Activated T-helper 9 cell treated with anti-CD3 and anti-CD28 coated beads, Interleukin-2, amount 50 U/mL, for 16 hours (primary cell): ENCODE measurements around the gene GPAT3.
A peak's percentile ranks its signal among the peaks of the same experiment; 100 is the strongest.
"Not testable (repeated sequence)": the region's sequence is repeated elsewhere in the genome, so short reads cannot be mapped to it uniquely, and the experiment has no call there.

Experiments used
- DNase-seq: peaks from one replicate; pipeline ENCODE4 v3.0.0-alpha.2; 2020; ENCODE audit warnings: low read depth

The GPAT3 gene

DNA sequence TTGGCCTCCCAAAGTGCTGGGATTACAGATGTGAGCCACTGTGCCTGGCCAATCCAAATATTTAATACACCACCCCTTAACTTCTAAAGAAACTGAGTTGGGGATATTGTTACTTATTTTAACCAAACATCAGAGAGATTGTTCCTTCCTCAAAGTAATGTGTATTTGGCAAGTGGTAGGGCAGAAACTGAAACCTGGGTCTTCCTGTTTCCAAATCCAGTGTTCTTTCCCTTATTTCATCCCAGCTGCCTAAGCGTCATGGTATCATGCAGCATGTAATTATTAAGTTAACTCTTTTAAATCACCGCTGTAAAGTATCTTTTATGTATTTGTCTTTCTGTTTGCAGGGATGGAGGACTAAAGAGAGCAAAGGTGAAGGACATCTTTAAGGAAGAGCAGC, 68.4 kb downstream of the GPAT3 start:
- no peak for DNase-seq

DNA sequence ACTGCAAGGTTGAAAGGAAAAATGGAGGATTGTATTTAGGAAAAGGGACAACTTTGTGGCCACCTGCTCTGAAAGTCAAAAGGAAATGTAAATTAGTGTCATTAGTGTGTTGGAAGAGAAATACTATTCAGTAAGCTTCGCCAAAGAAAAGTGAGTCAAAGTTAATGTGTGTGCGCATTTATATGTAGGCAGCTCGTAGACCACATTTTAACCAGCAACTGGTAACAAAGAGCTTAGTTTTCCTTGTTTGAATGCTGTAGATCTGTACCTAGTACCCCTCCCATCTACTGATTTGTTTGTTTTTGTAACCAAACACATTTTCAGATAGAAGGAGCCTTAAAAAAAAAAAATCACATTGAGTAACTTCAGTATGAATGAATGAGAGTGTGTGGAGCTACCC, 69.3 kb downstream of the GPAT3 start:
- no peak for DNase-seq

DNA sequence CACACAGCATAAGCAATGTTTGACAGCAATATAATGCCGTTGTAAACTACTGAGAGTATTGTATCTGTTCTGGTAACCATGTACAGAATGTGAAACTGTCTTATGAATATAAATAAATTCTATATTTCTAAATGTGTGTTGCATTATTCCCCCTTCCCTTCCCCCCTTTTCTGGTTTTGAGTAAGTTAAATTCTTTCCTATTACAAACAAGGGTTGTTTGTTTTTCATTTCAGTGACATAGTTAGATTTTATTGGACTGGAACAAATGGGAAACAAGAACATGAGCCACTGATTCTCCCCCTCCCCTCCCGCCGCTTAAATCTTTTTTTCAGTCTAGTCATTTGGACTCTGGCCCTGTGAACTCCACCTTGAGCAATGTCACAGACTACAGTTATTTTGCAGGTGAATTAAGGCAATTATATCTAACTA, 69.8 kb downstream of the GPAT3 start:
- DNase-seq = no peak

- DNase-seq = no peak
Measured at GRCh38 chr4:83606460-83606859, 70.6 kb downstream of the GPAT3 start.

DNA sequence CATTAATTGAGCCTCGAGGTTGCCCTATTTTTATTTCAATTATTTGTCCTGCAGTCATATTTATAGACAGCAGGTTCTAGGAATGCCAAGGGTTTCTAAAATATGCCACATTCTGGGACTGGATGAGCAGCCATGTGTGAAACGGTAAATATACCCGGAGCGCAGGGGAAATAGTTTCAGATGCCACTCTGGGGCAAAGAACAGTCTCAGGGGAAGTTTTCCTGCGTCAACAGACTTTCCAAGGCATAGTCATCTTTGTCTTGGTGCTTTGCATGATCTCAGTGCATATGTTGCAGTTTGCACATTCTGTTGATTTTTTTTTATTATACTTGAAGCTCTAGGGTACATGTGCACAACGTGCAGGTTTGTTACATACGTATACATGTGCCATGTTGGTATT, 71.0 kb downstream of the GPAT3 start:
- no peak for DNase-seq

- no peak for DNase-seq
Measured at GRCh38 chr4:83609365-83609764, 73.5 kb downstream of the GPAT3 start.

DNA sequence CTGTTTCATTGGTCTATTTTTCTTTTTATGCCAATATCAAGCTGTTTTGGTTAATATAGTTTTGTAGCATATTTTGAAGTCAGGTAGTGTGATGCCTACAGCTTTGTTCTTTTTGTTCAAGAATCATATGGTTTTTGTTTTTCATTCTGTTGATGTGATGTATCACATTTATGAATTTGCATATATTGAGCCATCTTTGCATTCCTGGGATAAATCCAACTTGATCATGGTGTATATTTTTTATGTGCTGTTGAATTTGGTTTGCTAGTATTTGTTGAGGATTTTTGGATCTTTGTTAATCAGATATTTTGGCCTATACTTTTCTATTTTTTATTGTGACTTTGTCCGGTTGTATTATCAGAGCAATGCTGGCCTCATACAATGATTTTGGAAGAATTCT, 74.8 kb downstream of the GPAT3 start:
- DNase-seq = no peak

GRCh38 chr4:83613023-83613422, 77.1 kb downstream of the GPAT3 start:
- no peak for DNase-seq

GRCh38 chr4:83613994-83614393, 78.1 kb downstream of the GPAT3 start:
- DNase-seq = no peak

DNA sequence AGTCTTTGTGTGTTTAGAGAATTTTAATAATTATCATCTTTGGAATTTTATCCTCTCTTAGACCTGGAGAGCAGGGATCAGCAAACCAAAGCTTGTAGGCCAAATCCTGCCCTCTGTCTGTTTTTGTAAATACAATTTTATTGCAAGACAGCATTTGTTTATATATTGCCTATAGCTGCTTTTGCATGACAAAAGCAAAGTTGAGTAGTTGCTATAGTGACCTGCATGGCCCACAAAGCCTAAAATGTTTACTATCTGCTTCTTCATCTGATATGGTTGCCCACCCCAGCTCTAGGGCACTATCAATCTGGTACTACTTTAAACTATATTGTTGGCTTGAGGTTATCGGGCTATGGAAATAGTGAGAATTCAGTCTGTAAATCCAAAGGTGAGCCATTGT, 80.3 kb downstream of the GPAT3 start:
- DNase-seq = no peak

DNA sequence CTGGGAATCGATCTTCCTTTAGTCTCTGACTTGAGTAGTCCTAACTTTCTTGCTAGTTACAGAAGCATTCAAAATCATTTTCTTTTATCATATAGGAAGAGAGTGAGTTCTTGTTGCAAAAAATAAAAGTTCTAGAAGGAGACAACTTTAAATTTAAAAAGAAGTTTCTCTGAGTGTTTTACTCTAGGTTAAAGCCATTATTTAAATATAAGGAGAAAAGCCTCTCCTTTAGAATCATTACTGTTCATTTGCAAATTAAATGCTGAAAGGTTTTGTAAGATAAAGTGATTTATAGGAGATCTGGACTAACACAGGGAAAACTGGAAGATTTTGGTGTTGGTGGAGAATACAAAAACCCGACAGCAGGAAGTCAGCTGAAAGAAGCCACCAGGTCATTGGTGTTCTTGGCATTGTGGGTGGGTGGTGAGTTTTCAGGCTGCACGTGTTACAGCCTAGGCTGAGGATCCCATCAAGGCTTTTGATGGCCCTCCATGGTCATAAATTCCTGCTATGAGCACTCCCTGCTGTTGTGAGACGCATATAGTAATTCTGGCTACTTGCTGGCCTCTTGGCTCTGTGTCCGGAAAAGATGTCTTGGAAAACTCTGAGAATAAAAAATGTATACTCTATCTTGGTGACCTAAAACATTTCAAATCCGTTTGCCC, 81.6 kb downstream of the GPAT3 start:
- no peak for DNase-seq

DNA sequence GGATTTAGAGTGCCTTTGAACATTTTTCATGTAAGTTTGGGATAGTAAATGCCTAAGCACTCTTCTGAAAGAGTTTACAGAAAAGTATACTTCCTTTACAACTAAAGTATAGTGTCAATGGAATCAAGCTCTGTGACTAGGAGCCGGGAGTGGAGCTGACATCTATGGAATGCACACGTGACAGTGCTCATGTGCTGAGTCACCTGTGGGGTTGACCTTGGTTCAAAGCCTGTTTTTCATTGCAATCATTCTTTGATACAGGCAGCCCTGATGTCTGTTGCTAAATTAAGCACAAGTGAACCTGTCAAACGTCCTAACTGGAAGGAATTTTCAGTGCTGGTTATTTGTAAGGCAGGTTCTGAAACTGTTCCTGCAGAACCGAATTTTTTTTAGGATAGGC, 82.5 kb downstream of the GPAT3 start:
- DNase-seq = no peak

DNA sequence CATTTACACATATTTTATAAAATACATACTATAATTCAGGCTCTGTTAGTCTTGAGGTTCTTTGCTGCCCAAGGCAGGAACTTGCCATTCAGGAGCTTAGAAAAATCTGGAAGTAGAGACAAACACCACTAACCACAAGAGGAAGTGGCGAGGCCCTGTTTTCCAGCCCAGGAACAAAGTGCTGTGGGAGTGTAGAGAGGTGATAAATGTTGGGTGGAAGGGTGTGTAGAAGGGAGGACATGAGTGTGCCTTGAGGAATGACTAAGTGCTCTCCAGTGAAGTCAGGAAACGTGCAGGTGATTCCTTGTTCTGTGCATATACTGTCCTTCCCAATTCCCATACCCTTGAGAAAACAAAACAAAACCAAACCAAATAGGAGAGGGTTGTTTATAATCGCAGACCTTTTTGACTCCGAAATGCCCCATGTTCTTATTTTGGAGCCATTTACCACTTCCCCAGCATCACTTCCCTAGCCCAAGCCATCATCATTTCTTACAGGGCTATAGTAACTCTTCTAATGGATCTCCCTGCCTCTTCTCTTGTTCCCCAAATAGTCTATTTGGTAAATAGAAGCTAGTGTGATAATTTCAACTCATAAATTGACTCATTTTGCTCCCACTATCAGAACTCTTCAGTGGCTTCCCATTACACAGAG, 83.2 kb downstream of the GPAT3 start:
- DNase-seq = no peak

- DNase-seq = not testable (repeated sequence)
Measured at GRCh38 chr4:83622127-83622526, 86.2 kb downstream of the GPAT3 start.

DNA sequence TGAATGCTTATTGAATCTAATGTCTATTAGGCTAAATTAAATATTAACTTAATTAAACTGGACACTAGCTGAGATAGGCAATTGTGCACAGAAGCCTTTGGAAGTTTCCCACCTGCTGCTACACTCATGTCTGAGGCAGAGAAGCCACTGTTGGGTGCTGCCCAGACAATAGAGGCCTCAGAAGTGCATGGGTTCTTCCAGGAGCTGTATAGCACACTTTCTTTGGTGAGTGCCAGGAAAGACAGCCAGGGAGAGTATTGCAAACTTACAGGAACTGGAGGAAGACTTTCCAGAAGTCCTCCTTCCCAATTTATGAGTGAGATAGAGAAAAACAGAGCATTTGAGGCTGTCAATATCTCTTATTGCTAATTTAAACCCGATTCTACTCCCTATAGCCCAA, 89.9 kb downstream of the GPAT3 start:
- no peak for DNase-seq

DNA sequence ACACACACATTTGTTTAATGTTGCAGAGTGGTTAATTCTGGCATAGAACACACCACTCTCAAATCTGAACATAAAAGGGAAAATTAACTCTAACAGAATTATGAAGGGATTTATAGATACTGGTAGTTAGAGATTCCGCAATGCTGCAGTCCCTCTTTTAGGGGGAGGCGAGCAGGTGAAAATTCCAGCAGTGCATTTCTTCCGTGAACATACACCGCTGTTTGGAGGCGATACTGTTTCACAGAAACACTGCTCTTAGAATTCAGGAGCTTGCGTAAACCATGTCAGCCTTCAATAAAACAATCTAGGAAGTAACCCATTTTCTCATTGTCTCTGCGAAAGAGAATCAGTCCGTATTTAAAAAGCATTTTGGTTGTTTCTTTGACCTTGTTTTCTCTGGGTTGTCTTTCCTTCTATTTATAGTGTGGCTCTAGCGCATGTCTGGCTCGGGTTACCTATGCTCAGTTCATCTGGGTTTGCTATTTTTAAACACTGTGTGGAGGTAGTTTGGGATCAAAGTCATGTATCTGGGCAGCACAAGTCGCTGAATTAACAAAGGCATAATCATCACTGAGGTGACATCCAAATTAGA, 90.4 kb downstream of the GPAT3 start:
- no peak for DNase-seq

DNA sequence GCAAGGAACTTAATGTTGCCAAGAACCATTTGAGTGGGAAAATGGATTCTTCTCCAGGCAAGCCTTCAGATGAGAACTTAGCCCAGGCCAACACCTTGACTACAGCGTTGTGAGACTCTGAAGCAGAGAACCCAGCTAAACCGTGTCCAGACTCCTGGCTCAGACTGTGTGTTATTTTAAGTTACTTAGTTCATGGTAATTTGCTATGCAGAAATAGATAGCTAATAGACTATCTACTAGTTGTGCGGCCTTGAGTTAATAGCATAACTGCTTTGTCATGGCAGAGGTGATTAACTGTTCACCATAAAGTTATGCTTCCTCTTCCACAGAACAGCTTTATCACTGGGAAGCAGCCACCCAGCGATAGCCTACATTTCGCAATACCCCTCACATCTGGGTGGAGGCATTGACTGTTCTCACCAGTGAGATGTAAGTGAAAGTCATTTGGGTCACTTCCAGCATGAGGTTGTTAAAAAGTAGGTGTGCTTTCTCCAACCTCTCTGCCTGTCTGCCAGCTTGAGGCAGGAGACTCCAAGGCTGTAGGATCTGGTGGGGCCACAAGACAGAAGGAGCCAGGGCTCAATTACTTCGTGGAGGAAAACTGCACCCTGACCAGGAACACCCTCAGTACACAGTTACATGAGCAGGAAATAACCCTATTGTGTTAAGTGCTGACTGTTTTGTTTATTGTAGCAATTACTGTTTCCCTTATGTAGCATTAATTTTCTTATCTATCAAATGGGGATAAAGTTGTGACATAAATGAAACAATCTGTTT, 94.2 kb downstream of the GPAT3 start:
- no peak for DNase-seq

GRCh38 chr4:83631066-83631465, 95.2 kb downstream of the GPAT3 start:
- DNase-seq = no peak

DNA sequence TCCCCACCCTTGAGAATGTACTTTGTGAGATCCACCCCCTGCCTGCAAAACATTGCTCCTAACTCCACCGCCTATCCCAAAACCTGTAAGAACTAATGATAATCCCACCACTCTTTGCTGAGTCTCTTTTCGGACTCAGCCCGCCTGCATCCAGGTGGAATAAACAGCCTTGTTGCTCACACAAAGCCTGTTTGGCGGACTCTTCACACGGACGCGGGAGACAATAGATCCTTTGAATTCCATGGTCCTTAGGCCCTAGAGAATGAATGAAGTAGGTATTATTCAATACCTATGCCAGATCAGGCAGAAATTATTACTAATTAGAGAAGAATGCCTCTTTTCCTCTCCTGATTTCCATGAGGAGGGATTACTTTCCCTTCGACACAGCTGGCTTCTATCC, 101.0 kb downstream of the GPAT3 start:
- DNase-seq = no peak

- DNase-seq = peak; percentile 8
Measured at GRCh38 chr4:83639849-83640493, 104.1 kb downstream of the GPAT3 start.

- DNase-seq = no peak
Measured at GRCh38 chr4:83643036-83643435, 107.1 kb downstream of the GPAT3 start.
